HG02852 (cell line): ENCODE measurements around the gene ANKRD13D.
"Not testable (repeated sequence)": the region's sequence is repeated elsewhere in the genome, so short reads cannot be mapped to it uniquely, and the experiment has no call there.

ENCODE experiments used
- ATAC-seq: cut with Tn5 transposase; IDR thresholded peaks from one replicate; pipeline ENCODE4 v1.9.1; 2021; ENCODE audit warnings: mild to moderate bottlenecking, moderate library complexity; ENCODE audit not compliant: unreplicated experiment

The ANKRD13D gene

GRCh38 chr11:67289226-67289650 lies at the start of gene ANKRD13D:
Gene ANKRD13D, plus strand, starts transcription at chr11:67289303. Its CDS starts 158 bp downstream, at chr11:67289461.
- peak; percentile 43 for ATAC-seq

- peak; percentile 88 for ATAC-seq
Measured at GRCh38 chr11:67239783-67240575, 49.1 kb upstream of the ANKRD13D start.

GRCh38 chr11:67240576-67241389 lies 48.3 kb upstream of the ANKRD13D start:
- ATAC-seq = no peak

- no peak for ATAC-seq
Measured at GRCh38 chr11:67242548-67242947, 46.6 kb upstream of the ANKRD13D start.

GRCh38 chr11:67243051-67243450 lies 46.1 kb upstream of the ANKRD13D start:
- no peak for ATAC-seq

- no peak for ATAC-seq
Measured at GRCh38 chr11:67245046-67245445, 44.1 kb upstream of the ANKRD13D start.

- ATAC-seq = no peak
Measured at GRCh38 chr11:67247946-67248550, 41.1 kb upstream of the ANKRD13D start.

GRCh38 chr11:67248653-67249052 lies 40.5 kb upstream of the ANKRD13D start:
- ATAC-seq = no peak

- no peak for ATAC-seq
Measured at GRCh38 chr11:67250059-67251043, 38.8 kb upstream of the ANKRD13D start.

- no peak for ATAC-seq
Measured at GRCh38 chr11:67251841-67252240, 37.3 kb upstream of the ANKRD13D start.

- ATAC-seq = no peak
Measured at GRCh38 chr11:67252831-67253239, 36.3 kb upstream of the ANKRD13D start.

- no peak for ATAC-seq
Measured at GRCh38 chr11:67253872-67254624, 35.1 kb upstream of the ANKRD13D start.

GRCh38 chr11:67254798-67255197 lies 34.3 kb upstream of the ANKRD13D start:
- no peak for ATAC-seq

- ATAC-seq = no peak
Measured at GRCh38 chr11:67255353-67255752, 33.8 kb upstream of the ANKRD13D start.

- ATAC-seq = no peak
Measured at GRCh38 chr11:67255864-67256263, 33.2 kb upstream of the ANKRD13D start.

- ATAC-seq = no peak
Measured at GRCh38 chr11:67256477-67257135, 32.5 kb upstream of the ANKRD13D start.

- no peak for ATAC-seq
Measured at GRCh38 chr11:67260406-67260805, 28.7 kb upstream of the ANKRD13D start.

- not testable (repeated sequence) for ATAC-seq
Measured at GRCh38 chr11:67260885-67261639, 28.0 kb upstream of the ANKRD13D start.

- ATAC-seq = no peak
Measured at GRCh38 chr11:67261640-67261945, 27.5 kb upstream of the ANKRD13D start.
